Measurements from ENCODE around the gene SLC30A9. TPM values are rescaled to one million over a fixed set of nuclear protein-coding genes. Genes with fewer than 3 reads are reported as not detected.

SLC30A9 gene
- total RNA-seq, 1 donor from 2014 or later: 59.3 TPM

- Mint-ChIP-seq H3K4me1 (ENCODE audit: low read depth, unreplicated experiment) (no peaks in the 10 kb centered on the region), H3K27ac (ENCODE audit: unreplicated experiment) (no peak overlapping the region), H3K27me3 (ENCODE audit: low read depth, unreplicated experiment) (no peaks in the 10 kb centered on the region), H3K36me3 (ENCODE audit: low read depth, unreplicated experiment) (peaks cover under 1% of the 10 kb centered on the region), H3K9me3 (ENCODE audit: unreplicated experiment) (peaks cover under 1% of the 10 kb centered on the region), H3K4me3 (ENCODE audit: unreplicated experiment) (no peak overlapping the region)
- FAIRE-seq (no peak), DNase-seq (ENCODE audit: low read depth) (peak; percentile 5)
- H3K4me2 ChIP-seq (ENCODE audit: low read length): no peak overlapping the region
- no peaks in the 10 kb centered on the region for H3K9me3 ChIP-seq (ENCODE audit: insufficient read depth, low read depth, low read length)
- H3K27me3 ChIP-seq (ENCODE audit: insufficient read depth, low read length): no peaks in the 10 kb centered on the region
- no peaks in the 10 kb centered on the region for H4K20me1 ChIP-seq (ENCODE audit: insufficient read depth, low read length)
- no peaks in the 10 kb centered on the region for H3K79me2 ChIP-seq (ENCODE audit: insufficient read depth, low read length)
- TF ChIP-seq EZH2 (IDR thresholded peaks at IDR 0.05; ENCODE audit: insufficient read depth, low read length) (no peak), CTCF (IDR thresholded peaks at IDR 0.05; ENCODE audit: insufficient read depth, low read depth, low read length) (peak; percentile 39)
- H3K4me1 ChIP-seq (ENCODE audit: insufficient read depth, low read length): no peaks in the 10 kb centered on the region
- H2AFZ ChIP-seq (ENCODE audit: low read depth, low read length): no peak overlapping the region
- no peak overlapping the region for H3K27ac ChIP-seq (ENCODE audit: low read depth, low read length)
- peaks cover 3% of the 10 kb centered on the region for H3K36me3 ChIP-seq (ENCODE audit: insufficient read depth, low read length)
- H3K9ac ChIP-seq (ENCODE audit: low read length): no peak overlapping the region
- H3K4me3 ChIP-seq (ENCODE audit: insufficient read depth, low read depth, low read length): no peak overlapping the region
Observed at GRCh38 chr4:41963105-41963504, 27.2 kb upstream of the SLC30A9 start.

- TF ChIP-seq EZH2 (IDR thresholded peaks at IDR 0.05; ENCODE audit: insufficient read depth, low read length): no peak
- no peak for TF ChIP-seq CTCF (IDR thresholded peaks at IDR 0.05; ENCODE audit: insufficient read depth, low read depth, low read length)
- H3K27ac Mint-ChIP-seq (ENCODE audit: unreplicated experiment): no peak overlapping the region
- peaks cover 10% of the 10 kb centered on the region for H3K9me3 Mint-ChIP-seq (ENCODE audit: unreplicated experiment)
Observed at GRCh38 chr4:41964401-41964800, 25.9 kb upstream of the SLC30A9 start.

GRCh38 chr4:41967392-41967791 lies 22.9 kb upstream of the SLC30A9 start:
- TF ChIP-seq CTCF (IDR thresholded peaks at IDR 0.05; ENCODE audit: insufficient read depth, low read depth, low read length): no peak
- no peak for TF ChIP-seq EZH2 (IDR thresholded peaks at IDR 0.05; ENCODE audit: insufficient read depth, low read length)
- no peaks in the 10 kb centered on the region for H4K20me1 ChIP-seq (ENCODE audit: insufficient read depth, low read length)
- peaks cover 7% of the 10 kb centered on the region for H3K9me3 ChIP-seq (ENCODE audit: insufficient read depth, low read depth, low read length)
- no peak overlapping the region for H3K4me3 ChIP-seq (ENCODE audit: insufficient read depth, low read depth, low read length)
- no peaks in the 10 kb centered on the region for H3K27me3 ChIP-seq (ENCODE audit: insufficient read depth, low read length)
- FAIRE-seq (no peak), DNase-seq (ENCODE audit: low read depth) (no peak)
- no peak overlapping the region for H2AFZ ChIP-seq (ENCODE audit: low read depth, low read length)
- no peaks in the 10 kb centered on the region for H3K36me3 ChIP-seq (ENCODE audit: insufficient read depth, low read length)
- H3K79me2 ChIP-seq (ENCODE audit: insufficient read depth, low read length): no peaks in the 10 kb centered on the region
- H3K4me3 Mint-ChIP-seq (ENCODE audit: unreplicated experiment): no peak overlapping the region
- H3K4me1 ChIP-seq (ENCODE audit: insufficient read depth, low read length): no peaks in the 10 kb centered on the region
- no peaks in the 10 kb centered on the region for H3K27me3 Mint-ChIP-seq (ENCODE audit: low read depth, unreplicated experiment)
- no peaks in the 10 kb centered on the region for H3K4me1 Mint-ChIP-seq (ENCODE audit: low read depth, unreplicated experiment)
- H3K36me3 Mint-ChIP-seq (ENCODE audit: low read depth, unreplicated experiment): peaks cover 3% of the 10 kb centered on the region
- no peak overlapping the region for H3K27ac Mint-ChIP-seq (ENCODE audit: unreplicated experiment)
- no peak overlapping the region for H3K27ac ChIP-seq (ENCODE audit: low read depth, low read length)
- peaks cover 11% of the 10 kb centered on the region for H3K9me3 Mint-ChIP-seq (ENCODE audit: unreplicated experiment)
- H3K4me2 ChIP-seq (ENCODE audit: low read length): no peak overlapping the region
- H3K9ac ChIP-seq (ENCODE audit: low read length): no peak overlapping the region

More at GRCh38 chr4:41964401-41964800, 25.9 kb upstream of the SLC30A9 start:
- Mint-ChIP-seq H3K36me3 (ENCODE audit: low read depth, unreplicated experiment) (peaks cover 3% of the 10 kb centered on the region), H3K4me3 (ENCODE audit: unreplicated experiment) (no peak overlapping the region), H3K27me3 (ENCODE audit: low read depth, unreplicated experiment) (no peaks in the 10 kb centered on the region), H3K4me1 (ENCODE audit: low read depth, unreplicated experiment) (no peaks in the 10 kb centered on the region)
- Histone ChIP-seq H3K4me3 (ENCODE audit: insufficient read depth, low read depth, low read length) (no peak overlapping the region), H3K9ac (ENCODE audit: low read length) (no peak overlapping the region), H3K9me3 (ENCODE audit: insufficient read depth, low read depth, low read length) (peaks cover 7% of the 10 kb centered on the region), H2AFZ (ENCODE audit: low read depth, low read length) (no peak overlapping the region), H3K79me2 (ENCODE audit: insufficient read depth, low read length) (no peaks in the 10 kb centered on the region), H4K20me1 (ENCODE audit: insufficient read depth, low read length) (no peaks in the 10 kb centered on the region), H3K4me1 (ENCODE audit: insufficient read depth, low read length) (no peaks in the 10 kb centered on the region), H3K27me3 (ENCODE audit: insufficient read depth, low read length) (no peaks in the 10 kb centered on the region), H3K36me3 (ENCODE audit: insufficient read depth, low read length) (no peaks in the 10 kb centered on the region), H3K27ac (ENCODE audit: low read depth, low read length) (no peak overlapping the region), H3K4me2 (ENCODE audit: low read length) (no peak overlapping the region)
- DNase-seq (ENCODE audit: low read depth): no peak
- FAIRE-seq: no peak
